Measurements from ENCODE around the gene MEGF9. TPM values are rescaled to one million over a fixed set of nuclear protein-coding genes. Genes with fewer than 3 reads are reported as not detected.

MEGF9 gene
- total and polyA plus RNA-seq, 2 of the 13 experiments (the other 11 are each of a cell fraction or from before 2014, with no cell fraction given), result 3.1 to 3.3 TPM

DNA sequence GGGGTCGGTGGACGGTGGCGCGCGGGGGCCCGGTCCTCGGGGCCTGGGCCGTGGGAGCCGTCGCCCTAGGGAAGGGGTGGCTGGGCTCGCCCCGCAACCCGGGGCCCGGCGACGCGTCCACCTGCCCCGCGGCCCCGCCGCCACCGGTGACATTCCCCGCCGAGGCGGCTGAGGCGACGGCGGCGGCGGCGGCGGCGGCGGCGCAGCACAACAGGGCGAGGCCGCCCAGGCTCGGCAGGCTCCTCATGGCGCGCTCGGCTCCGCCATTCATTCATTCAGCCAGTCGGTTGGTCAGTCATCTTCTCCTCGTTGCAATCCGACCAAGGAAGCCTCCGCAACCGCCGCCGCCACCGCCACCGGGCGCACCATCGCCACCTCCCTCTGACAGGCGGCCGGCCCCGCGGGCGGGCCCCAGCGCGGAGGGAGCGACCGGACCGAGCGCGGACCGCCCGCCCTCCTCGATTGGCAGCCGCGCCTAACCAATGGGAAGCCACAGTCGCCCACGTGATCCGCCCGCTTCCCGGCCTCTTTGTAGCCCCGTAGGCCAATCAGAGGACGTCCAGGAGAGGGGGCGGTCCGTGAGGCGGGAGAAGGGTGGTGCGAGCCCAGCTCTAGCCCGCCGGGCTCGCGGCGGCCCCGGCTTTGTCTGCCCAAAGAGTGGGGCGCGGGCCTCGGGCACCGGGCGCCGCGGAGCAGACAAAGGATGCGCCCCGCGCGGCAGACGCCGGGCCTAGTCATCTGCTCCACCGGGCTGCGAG is at the start of gene MEGF9 (continued):
- TF ChIP-seq, protein P1, sequence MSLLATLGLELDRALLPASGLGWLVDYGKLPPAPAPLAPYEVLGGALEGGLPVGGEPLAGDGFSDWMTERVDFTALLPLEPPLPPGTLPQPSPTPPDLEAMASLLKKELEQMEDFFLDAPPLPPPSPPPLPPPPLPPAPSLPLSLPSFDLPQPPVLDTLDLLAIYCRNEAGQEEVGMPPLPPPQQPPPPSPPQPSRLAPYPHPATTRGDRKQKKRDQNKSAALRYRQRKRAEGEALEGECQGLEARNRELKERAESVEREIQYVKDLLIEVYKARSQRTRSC (CRISPR knock-in tag; IDR thresholded peaks at IDR 0.05; ENCODE audit: low read depth), result no peak
- TF ChIP-seq KDM4B (CRISPR knock-in tag; IDR thresholded peaks at IDR 0.05) (no peak), KAT2B (IDR thresholded peaks at IDR 0.05; ENCODE audit: borderline replicate concordance, low read depth, low read length) (no peak), ZNF629 (CRISPR knock-in tag; conservative IDR thresholded peaks at IDR 0.05) (no peak), DR1 (CRISPR knock-in tag; IDR thresholded peaks at IDR 0.05) (peak; percentile 50; the same call in 1 of the 2 replicates), HNRNPH1 (optimal IDR thresholded peaks at IDR 0.05; ENCODE audit: low read depth, low read length) (no peak), PTBP1 (IDR thresholded peaks at IDR 0.05; ENCODE audit: low read depth, low read length, poor library complexity, severe bottlenecking) (no peak), ZNF746 (CRISPR knock-in tag; IDR thresholded peaks at IDR 0.05) (peak; percentile 32; the same call in 1 of the 2 replicates), SRSF9 (IDR thresholded peaks at IDR 0.05; ENCODE audit: borderline replicate concordance, insufficient read depth, low read depth, low read length, poor library complexity, severe bottlenecking) (no peak), RFXAP (CRISPR knock-in tag; IDR thresholded peaks at IDR 0.05; ENCODE audit: borderline replicate concordance) (0 out of 2 replicates have a peak, but pooled peaks have one; percentile 14), EEA1 (CRISPR knock-in tag; IDR thresholded peaks at IDR 0.05; ENCODE audit: borderline replicate concordance) (0 out of 2 replicates have a peak, but pooled peaks have one; percentile 31), MAFK (conservative IDR thresholded peaks at IDR 0.05 in 1 of 2, IDR thresholded peaks at IDR 0.05 in 1 of 2; ENCODE audit: low read length in 2 of 2) (no peak), JUN (CRISPR knock-in tag; IDR thresholded peaks at IDR 0.05) (no peak), ZNF674 (CRISPR knock-in tag; IDR thresholded peaks at IDR 0.05; ENCODE audit: low read depth) (0 out of 2 replicates have a peak, but pooled peaks have one; percentile 25), ATF7-NPFF (CRISPR knock-in tag; IDR thresholded peaks at IDR 0.05; ENCODE audit: low read depth) (0 out of 2 replicates have a peak, but pooled peaks have one; percentile 47), POGZ (CRISPR knock-in tag; IDR thresholded peaks at IDR 0.05) (peak; percentile 82), HOXA5 (CRISPR knock-in tag; IDR thresholded peaks at IDR 0.05) (no peak), SPEN (CRISPR knock-in tag; IDR thresholded peaks at IDR 0.05; ENCODE audit: low read depth) (peak; percentile 39; the same call in 1 of the 2 replicates), ZFX (CRISPR knock-in tag; IDR thresholded peaks at IDR 0.05; ENCODE audit: low read depth) (peak; percentile 70), ZBTB42 (CRISPR knock-in tag; IDR thresholded peaks at IDR 0.05) (no peak), FOXA1 (IDR thresholded peaks at IDR 0.05) (no peak), FOXA1 (CRISPR knock-in tag; IDR thresholded peaks at IDR 0.05) (no peak)
- TF ChIP-seq, protein P2, sequence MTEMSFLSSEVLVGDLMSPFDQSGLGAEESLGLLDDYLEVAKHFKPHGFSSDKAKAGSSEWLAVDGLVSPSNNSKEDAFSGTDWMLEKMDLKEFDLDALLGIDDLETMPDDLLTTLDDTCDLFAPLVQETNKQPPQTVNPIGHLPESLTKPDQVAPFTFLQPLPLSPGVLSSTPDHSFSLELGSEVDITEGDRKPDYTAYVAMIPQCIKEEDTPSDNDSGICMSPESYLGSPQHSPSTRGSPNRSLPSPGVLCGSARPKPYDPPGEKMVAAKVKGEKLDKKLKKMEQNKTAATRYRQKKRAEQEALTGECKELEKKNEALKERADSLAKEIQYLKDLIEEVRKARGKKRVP (CRISPR knock-in tag; IDR thresholded peaks at IDR 0.05), result no peak
- TF ChIP-seq, protein P3, sequence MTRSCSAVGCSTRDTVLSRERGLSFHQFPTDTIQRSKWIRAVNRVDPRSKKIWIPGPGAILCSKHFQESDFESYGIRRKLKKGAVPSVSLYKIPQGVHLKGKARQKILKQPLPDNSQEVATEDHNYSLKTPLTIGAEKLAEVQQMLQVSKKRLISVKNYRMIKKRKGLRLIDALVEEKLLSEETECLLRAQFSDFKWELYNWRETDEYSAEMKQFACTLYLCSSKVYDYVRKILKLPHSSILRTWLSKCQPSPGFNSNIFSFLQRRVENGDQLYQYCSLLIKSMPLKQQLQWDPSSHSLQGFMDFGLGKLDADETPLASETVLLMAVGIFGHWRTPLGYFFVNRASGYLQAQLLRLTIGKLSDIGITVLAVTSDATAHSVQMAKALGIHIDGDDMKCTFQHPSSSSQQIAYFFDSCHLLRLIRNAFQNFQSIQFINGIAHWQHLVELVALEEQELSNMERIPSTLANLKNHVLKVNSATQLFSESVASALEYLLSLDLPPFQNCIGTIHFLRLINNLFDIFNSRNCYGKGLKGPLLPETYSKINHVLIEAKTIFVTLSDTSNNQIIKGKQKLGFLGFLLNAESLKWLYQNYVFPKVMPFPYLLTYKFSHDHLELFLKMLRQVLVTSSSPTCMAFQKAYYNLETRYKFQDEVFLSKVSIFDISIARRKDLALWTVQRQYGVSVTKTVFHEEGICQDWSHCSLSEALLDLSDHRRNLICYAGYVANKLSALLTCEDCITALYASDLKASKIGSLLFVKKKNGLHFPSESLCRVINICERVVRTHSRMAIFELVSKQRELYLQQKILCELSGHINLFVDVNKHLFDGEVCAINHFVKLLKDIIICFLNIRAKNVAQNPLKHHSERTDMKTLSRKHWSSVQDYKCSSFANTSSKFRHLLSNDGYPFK (CRISPR knock-in tag; IDR thresholded peaks at IDR 0.05; ENCODE audit: borderline replicate concordance), result no peak
- TF ChIP-seq, protein P4, sequence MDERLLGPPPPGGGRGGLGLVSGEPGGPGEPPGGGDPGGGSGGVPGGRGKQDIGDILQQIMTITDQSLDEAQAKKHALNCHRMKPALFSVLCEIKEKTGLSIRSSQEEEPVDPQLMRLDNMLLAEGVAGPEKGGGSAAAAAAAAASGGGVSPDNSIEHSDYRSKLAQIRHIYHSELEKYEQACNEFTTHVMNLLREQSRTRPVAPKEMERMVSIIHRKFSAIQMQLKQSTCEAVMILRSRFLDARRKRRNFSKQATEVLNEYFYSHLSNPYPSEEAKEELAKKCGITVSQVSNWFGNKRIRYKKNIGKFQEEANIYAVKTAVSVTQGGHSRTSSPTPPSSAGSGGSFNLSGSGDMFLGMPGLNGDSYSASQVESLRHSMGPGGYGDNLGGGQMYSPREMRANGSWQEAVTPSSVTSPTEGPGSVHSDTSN (CRISPR knock-in tag; IDR thresholded peaks at IDR 0.05), result peak; percentile 85
